ENCODE data around the gene TANC1.

GRCh38 chr2:159175182-159175581 lies 206.7 kb downstream of the TANC1 start:
- no peak for TF ChIP-seq POLR2A (IDR thresholded peaks at IDR 0.05; ENCODE audit: low read depth, low read length)
- no peak for TF ChIP-seq TAF1 (IDR thresholded peaks at IDR 0.05; ENCODE audit: borderline replicate concordance, low read depth, low read length)
- TF ChIP-seq POLR2AphosphoS5 (IDR thresholded peaks at IDR 0.05; ENCODE audit: low read depth, low read length) = no peak

All from GM12892 (cell line).